GM12878 (cell line): ENCODE data around the gene B3GALT5. TPM values are rescaled to one million over a fixed set of nuclear protein-coding genes. Genes with fewer than 3 reads are reported as not detected.

ENCODE experiments used
- ATAC-seq: fragments of 200-7000 bp; cut with Tn5 transposase; 3 replicates; pipeline ENCODE4 v1.9.1; 2020; ENCODE audit warnings: mild to moderate bottlenecking, moderate library complexity
- BruUV-seq: library from RNA; stranded (reverse); fragments of 400-500 nt; replicated peaks from 2 replicates; lab custom pipeline; 2021; lab: Mats Ljungman, UMichigan
- CTCF ChIA-PET: fragments of 300-600 bp; sonication (Branson Sonifier 250); formaldehyde crosslinking; extraction: SDS; loops from one replicate; lab custom pipeline; 2021; ENCODE audit warnings: inconsistent platforms; lab: Yijun Ruan, JAX
- POLR2A ChIA-PET: fragments of 350-600 bp; formaldehyde crosslinking; extraction: SDS; loops from one replicate; lab custom pipeline; 2021; ENCODE audit warnings: inconsistent platforms; lab: Charles Lee
- RAD21 ChIA-PET: fragments of 300-600 bp; sonication (Branson Sonifier 250); formaldehyde crosslinking; loops from one replicate; lab custom pipeline; 2023; ENCODE audit warnings: antibody characterized with exemption; ENCODE audit not compliant: unreplicated experiment; lab: Charles Lee
- SMC1A ChIA-PET: fragments of 300-600 bp; sonication (Branson Sonifier 250); formaldehyde crosslinking; loops from one replicate; lab custom pipeline; 2023; ENCODE audit not compliant: unreplicated experiment, uncharacterized antibody; lab: Charles Lee
- DNase-seq: peaks from one replicate; pipeline ENCODE4 v3.0.0-alpha.2; 2011; ENCODE audit warnings: low read depth, low spot score
- FAIRE-seq: peaks from 3 replicates; lab custom pipeline; 2011; peaks lifted over from hg19 to GRCh38; lab: Jason Lieb, UNC
- H2AFZ ChIP-seq: 2 replicates; pipeline ENCODE4 v1.6.0; 2011; ENCODE audit warnings: low read depth, low read length, control low read depth; ENCODE audit not compliant: control insufficient read depth
- H3K27ac ChIP-seq: 2 replicates; pipeline ENCODE4 v1.5.1; 2011; ENCODE audit warnings: control low read depth; ENCODE audit not compliant: control insufficient read depth, insufficient read depth
- H3K27me3 ChIP-seq, 2 experiments: replicated peaks in 1 of 2; 2 replicates each; pipeline versions ENCODE4 v1.6.0 to v1.6.1; 2011; ENCODE audit warnings: low read length in 1 of 2; ENCODE audit not compliant: control insufficient read depth in 2 of 2, insufficient read depth in 2 of 2
- H3K36me3 ChIP-seq, 2 experiments: 2 replicates each; pipeline ENCODE4 v1.5.1; 2011; ENCODE audit warnings: low read length in 1 of 2; ENCODE audit not compliant: control insufficient read depth in 2 of 2, insufficient read depth in 2 of 2
- H3K4me1 ChIP-seq: 2 replicates; pipeline ENCODE4 v1.6.1; 2011; ENCODE audit warnings: mild to moderate bottlenecking, low read length, moderate library complexity, mixed read lengths; ENCODE audit not compliant: control insufficient read depth, insufficient read depth
- H3K4me2 ChIP-seq: 2 replicates; pipeline ENCODE4 v1.6.0; 2011; ENCODE audit warnings: control low read depth; ENCODE audit not compliant: control insufficient read depth, insufficient read depth
- H3K4me3 ChIP-seq: fragments of 200-600 bp; sonication (generic); 2 replicates; pipeline ENCODE4 v1.5.1; 2016
- H3K79me2 ChIP-seq: 2 replicates; pipeline ENCODE4 v1.6.0; 2011; ENCODE audit warnings: low read length; ENCODE audit not compliant: control insufficient read depth, insufficient read depth
- H3K9ac ChIP-seq: 2 replicates; pipeline ENCODE4 v1.8.0; 2011; ENCODE audit warnings: low read length, control low read depth, mixed read lengths; ENCODE audit not compliant: control insufficient read depth, insufficient read depth
- H3K9me3 ChIP-seq: replicated peaks from 3 replicates; pipeline ENCODE4 v1.5.1; 2011; ENCODE audit warnings: mild to moderate bottlenecking, low read length; ENCODE audit not compliant: control insufficient read depth, insufficient read depth
- H4K20me1 ChIP-seq: 2 replicates; pipeline ENCODE4 v1.6.0; 2011; ENCODE audit not compliant: control insufficient read depth, insufficient read depth
- BRCA1 ChIP-seq: IDR thresholded peaks from 2 replicates; pipeline ENCODE4 v1.6.1; 2011; ENCODE audit warnings: low read depth, low read length, improper control_type of control experiment
- CHD2 ChIP-seq: IDR thresholded peaks from 2 replicates; pipeline ENCODE4 v1.6.1; 2011; ENCODE audit warnings: low read depth, low read length, improper control_type of control experiment, borderline replicate concordance
- CHD4 ChIP-seq: fragments of 200-600 bp; sonication (generic); IDR thresholded peaks from 2 replicates; pipeline ENCODE4 v1.6.1; 2016; ENCODE audit warnings: mild to moderate bottlenecking
- CREB1 ChIP-seq: IDR thresholded peaks from 2 replicates; pipeline ENCODE4 v1.6.1; 2012; ENCODE audit warnings: low read depth, mild to moderate bottlenecking, inconsistent platforms
- NR2F1 ChIP-seq: fragments of 450-650 bp; conservative IDR thresholded peaks from 2 replicates; pipeline ENCODE4 v1.6.1; 2017; ENCODE audit warnings: mild to moderate bottlenecking
- POLR2A ChIP-seq: IDR thresholded peaks from 2 replicates; pipeline ENCODE4 v1.6.1; 2011; ENCODE audit warnings: low read depth, mild to moderate bottlenecking, low read length
- RCOR1 ChIP-seq: conservative IDR thresholded peaks from 2 replicates; pipeline ENCODE4 v1.6.1; 2012; ENCODE audit warnings: low read depth, low read length, improper control_type of control experiment
- TCF7 ChIP-seq: IDR thresholded peaks from 2 replicates; pipeline ENCODE4 v1.6.1; 2014; ENCODE audit warnings: antibody characterized with exemption, borderline replicate concordance
- ZBED1 ChIP-seq: IDR thresholded peaks from 2 replicates; pipeline ENCODE4 v1.6.1; 2016; ENCODE audit warnings: borderline replicate concordance
- ZNF274 ChIP-seq: IDR thresholded peaks from one replicate; pipeline ENCODE4 v1.8.0; 2011; ENCODE audit not compliant: insufficient read length, insufficient read depth
- WGBS: methylation state at CpG from one replicate; pipeline ENCODE4 v1.1.6; 2016; ENCODE audit warnings: low lambda C conversion rate; ENCODE audit not compliant: insufficient replicate concordance, insufficient coverage; ENCODE audit errors: missing lambda C conversion rate; 5-methylcytosine and 5-hydroxymethylcytosine counted together
- in situ Hi-C: fragments of 300-500 bp; cut with MboI; formaldehyde crosslinking; loops from 9 replicates; pipeline ENCODE4 v1.14.3; 2018; ENCODE audit warnings: mixed read lengths
- intact Hi-C: fragments of 100-400 bp; cut with micrococcal nuclease; formaldehyde crosslinking; loops from one replicate; pipeline ENCODE4 v1.14.2; 2022; ENCODE audit not compliant: unreplicated experiment
- polyA plus RNA-seq, 11 experiments: library from polyadenylated mRNA; depleted of rRNA in 4 of 11; unstranded in 6 of 11; stranded (reverse) in 5 of 11; fragments of >200 nt; fragmentation: Nextera tagmentation in 4 of 11; fragmentation: Illumina TruSeq in 1 of 11; extraction: Ambion mirVana in 4 of 11; extraction: Trizol in 1 of 11; gene quantifications; 1 replicate in 1 of 11; 2 replicates in 10 of 11; pipeline versions ENCODE4 v1.2.1 to v1.2.3, GENCODE V29; 2011 to 2016; ENCODE audit warnings: inconsistent platforms in 2 of 11, missing spikeins in 2 of 11, low read depth in 1 of 11
- total RNA-seq, 4 experiments: library from RNA; depleted of rRNA in 3 of 4; stranded (reverse); fragments of >200 nt in 3 of 4; fragmentation: Illumina TruSeq in 1 of 4; extraction: Trizol in 1 of 4; gene quantifications; 2 replicates each; pipeline versions ENCODE4 v1.2.1 to v1.2.3, GENCODE V29; 2013 to 2021
- TF ChIP-seq, protein P1 (sequence below): fragments of 450-650 bp; formaldehyde crosslinking; IDR thresholded peaks from 2 replicates; pipeline ENCODE4 v1.4.0; 2022; ENCODE audit warnings: mild to moderate bottlenecking, moderate library complexity
- TF ChIP-seq, protein P2 (sequence below): IDR thresholded peaks from 2 replicates; pipeline ENCODE4 v1.6.1; 2011; ENCODE audit warnings: low read depth, mild to moderate bottlenecking, low read length, moderate library complexity, borderline replicate concordance; ENCODE audit errors: extremely low read depth
- TF ChIP-seq, protein P3 (sequence below): fragments of 150-350 bp; IDR thresholded peaks from 2 replicates; pipeline ENCODE4 v1.6.1; 2016; ENCODE audit warnings: low read depth, low read length
- TF ChIP-seq, protein P4 (sequence below): IDR thresholded peaks from 2 replicates; pipeline ENCODE4 v1.6.1; 2012; ENCODE audit warnings: low read depth, low read length, improper control_type of control experiment

The B3GALT5 gene
- total and polyA plus RNA-seq, 10 of the 15 experiments (the other 5 are each of a cell fraction or from before 2014, with no cell fraction given) = 0.03 to 0.04 TPM; not detected in 8

DNA sequence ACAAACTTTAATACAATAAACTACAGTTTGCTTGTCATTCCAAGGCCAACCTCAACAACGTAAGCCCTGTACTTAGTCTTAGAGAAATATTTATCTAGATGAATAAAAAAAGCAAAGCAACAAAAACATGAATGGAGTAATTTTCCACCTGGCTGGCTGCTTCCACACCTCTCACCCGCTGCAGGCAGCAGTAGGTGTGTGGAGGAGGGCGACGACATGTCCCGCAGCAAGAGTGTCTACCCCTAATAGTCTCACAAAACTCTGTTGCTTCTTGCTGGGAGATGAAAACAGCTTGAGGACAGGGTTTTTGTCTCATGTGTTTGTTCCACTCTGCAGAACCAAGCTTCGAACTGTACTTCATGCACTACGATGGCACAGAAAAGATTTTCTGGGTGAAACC, 83.5 kb downstream of the B3GALT5 start (continued):
- TF ChIP-seq, protein P1, sequence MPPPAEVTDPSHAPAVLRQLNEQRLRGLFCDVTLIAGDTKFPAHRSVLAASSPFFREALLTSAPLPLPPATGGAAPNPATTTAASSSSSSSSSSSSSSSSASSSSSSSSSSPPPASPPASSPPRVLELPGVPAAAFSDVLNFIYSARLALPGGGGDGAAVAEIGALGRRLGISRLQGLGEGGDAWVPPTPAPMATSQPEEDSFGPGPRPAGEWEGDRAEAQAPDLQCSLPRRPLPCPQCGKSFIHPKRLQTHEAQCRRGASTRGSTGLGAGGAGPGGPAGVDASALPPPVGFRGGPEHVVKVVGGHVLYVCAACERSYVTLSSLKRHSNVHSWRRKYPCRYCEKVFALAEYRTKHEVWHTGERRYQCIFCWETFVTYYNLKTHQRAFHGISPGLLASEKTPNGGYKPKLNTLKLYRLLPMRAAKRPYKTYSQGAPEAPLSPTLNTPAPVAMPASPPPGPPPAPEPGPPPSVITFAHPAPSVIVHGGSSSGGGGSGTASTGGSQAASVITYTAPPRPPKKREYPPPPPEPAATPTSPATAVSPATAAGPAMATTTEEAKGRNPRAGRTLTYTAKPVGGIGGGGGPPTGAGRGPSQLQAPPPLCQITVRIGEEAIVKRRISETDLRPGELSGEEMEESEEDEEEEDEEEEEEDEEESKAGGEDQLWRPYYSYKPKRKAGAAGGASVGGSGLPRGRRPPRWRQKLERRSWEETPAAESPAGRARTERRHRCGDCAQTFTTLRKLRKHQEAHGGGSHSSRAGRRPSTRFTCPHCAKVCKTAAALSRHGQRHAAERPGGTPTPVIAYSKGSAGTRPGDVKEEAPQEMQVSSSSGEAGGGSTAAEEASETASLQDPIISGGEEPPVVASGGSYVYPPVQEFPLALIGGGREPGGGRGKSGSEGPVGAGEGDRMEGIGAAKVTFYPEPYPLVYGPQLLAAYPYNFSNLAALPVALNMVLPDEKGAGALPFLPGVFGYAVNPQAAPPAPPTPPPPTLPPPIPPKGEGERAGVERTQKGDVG (CRISPR knock-in tag) = no peak
- TF ChIP-seq, protein P2, sequence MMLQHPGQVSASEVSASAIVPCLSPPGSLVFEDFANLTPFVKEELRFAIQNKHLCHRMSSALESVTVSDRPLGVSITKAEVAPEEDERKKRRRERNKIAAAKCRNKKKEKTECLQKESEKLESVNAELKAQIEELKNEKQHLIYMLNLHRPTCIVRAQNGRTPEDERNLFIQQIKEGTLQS = no peak

DNA sequence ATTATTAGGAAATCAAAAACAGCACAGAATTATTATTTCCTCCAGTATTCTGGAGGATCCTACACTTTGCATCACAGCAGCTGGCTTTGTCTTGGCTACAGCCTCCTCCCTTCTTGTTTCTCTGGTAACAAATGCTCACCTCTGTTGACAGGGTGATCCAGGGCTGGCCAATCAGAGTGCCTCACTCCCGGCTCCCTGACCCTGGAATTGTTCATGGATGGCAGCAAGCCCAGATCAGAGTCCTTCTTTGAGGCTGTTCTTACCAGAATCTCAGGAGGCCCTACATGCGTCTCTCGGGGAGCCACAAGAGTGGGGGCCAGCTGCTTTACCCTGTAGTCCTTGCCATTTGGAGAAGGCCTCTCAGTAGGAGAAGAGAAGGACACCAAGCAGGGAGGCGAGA, 83.9 kb downstream of the B3GALT5 start:
- intact Hi-C loops = no loop called here
- RAD21 ChIA-PET = no interaction called here
- Histone ChIP-seq H3K4me2 (no peak overlapping the region), H3K9me3 (no peaks in the 10 kb centered on the region), H2AFZ (no peak overlapping the region), H3K36me3 (no peaks in the 10 kb centered on the region), H3K27ac (no peak overlapping the region), H3K27me3 (no peaks in the 10 kb centered on the region), H3K4me3 (no peak overlapping the region), H3K4me1 (no peaks in the 10 kb centered on the region), H3K9ac (no peak overlapping the region)
- ATAC-seq (no peak), FAIRE-seq (no peak), DNase-seq (no peak)
- no TSS peak for BruUV-seq
- WGBS = 50% methylated on average over 4 of the region's 4 CpGs
- TF ChIP-seq BRCA1 = no peak
- TF ChIP-seq ZNF274 = no peak
- TF ChIP-seq, protein P3, sequence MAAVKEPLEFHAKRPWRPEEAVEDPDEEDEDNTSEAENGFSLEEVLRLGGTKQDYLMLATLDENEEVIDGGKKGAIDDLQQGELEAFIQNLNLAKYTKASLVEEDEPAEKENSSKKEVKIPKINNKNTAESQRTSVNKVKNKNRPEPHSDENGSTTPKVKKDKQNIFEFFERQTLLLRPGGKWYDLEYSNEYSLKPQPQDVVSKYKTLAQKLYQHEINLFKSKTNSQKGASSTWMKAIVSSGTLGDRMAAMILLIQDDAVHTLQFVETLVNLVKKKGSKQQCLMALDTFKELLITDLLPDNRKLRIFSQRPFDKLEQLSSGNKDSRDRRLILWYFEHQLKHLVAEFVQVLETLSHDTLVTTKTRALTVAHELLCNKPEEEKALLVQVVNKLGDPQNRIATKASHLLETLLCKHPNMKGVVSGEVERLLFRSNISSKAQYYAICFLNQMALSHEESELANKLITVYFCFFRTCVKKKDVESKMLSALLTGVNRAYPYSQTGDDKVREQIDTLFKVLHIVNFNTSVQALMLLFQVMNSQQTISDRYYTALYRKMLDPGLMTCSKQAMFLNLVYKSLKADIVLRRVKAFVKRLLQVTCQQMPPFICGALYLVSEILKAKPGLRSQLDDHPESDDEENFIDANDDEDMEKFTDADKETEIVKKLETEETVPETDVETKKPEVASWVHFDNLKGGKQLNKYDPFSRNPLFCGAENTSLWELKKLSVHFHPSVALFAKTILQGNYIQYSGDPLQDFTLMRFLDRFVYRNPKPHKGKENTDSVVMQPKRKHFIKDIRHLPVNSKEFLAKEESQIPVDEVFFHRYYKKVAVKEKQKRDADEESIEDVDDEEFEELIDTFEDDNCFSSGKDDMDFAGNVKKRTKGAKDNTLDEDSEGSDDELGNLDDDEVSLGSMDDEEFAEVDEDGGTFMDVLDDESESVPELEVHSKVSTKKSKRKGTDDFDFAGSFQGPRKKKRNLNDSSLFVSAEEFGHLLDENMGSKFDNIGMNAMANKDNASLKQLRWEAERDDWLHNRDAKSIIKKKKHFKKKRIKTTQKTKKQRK = no peak
- TF ChIP-seq POLR2A = no peak
- TF ChIP-seq CREB1 = no peak
- TF ChIP-seq ZBED1 = no peak
- TF ChIP-seq TCF7 = no peak
- no peak for TF ChIP-seq RCOR1
- TF ChIP-seq, protein P4, sequence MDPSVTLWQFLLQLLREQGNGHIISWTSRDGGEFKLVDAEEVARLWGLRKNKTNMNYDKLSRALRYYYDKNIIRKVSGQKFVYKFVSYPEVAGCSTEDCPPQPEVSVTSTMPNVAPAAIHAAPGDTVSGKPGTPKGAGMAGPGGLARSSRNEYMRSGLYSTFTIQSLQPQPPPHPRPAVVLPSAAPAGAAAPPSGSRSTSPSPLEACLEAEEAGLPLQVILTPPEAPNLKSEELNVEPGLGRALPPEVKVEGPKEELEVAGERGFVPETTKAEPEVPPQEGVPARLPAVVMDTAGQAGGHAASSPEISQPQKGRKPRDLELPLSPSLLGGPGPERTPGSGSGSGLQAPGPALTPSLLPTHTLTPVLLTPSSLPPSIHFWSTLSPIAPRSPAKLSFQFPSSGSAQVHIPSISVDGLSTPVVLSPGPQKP = no peak
- TF ChIP-seq NR2F1 = no peak
- TF ChIP-seq CHD2 = no peak
- no peak for TF ChIP-seq CHD4
- TF ChIP-seq, all 136 proteins: peak for 0
- ChIA-PET CTCF (no interaction called here), SMC1A (no interaction called here), POLR2A (no interaction called here)
- in situ Hi-C loops = no loop called here
- Histone ChIP-seq H4K20me1 (no peaks in the 10 kb centered on the region), H3K79me2 (no peaks in the 10 kb centered on the region)
